ENCODE results near the gene GOLGB1. TPM values are rescaled to one million over a fixed set of nuclear protein-coding genes. Genes with fewer than 3 reads are reported as not detected.
A peak's percentile ranks its signal among the peaks of the same experiment; 100 is the strongest.

The GOLGB1 gene
- total RNA-seq, 1 experiment from 2014 or later: 31.3 TPM

DNA sequence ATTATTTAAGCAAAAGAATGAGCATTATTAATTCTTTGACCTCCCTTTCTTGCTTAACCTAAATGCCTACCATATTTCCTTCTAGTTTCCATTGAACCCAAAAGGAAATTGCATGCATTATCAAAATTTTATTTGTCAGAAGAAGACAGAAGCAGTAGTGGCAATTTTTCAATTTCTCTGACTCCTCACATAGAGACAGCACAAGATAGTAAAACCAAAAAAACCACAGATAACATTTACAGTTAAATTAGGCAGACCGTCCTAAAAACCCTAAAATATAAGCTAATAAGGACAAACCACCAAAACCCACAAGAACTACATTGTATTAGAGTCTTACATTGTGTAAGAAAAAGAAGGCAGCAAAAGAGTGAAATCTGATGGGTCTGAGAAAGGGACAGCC is 27.1 kb downstream of the GOLGB1 start:
- no TSS peak for BruUV-seq (replicated peaks)
- no peaks in the 10 kb centered on the region for H3K79me2 ChIP-seq (ENCODE audit: insufficient read depth, low read length)
- H3K27ac ChIP-seq (ENCODE audit: low read depth, low read length): no peak overlapping the region
- ChIA-PET RAD21 (ENCODE audit: low non-redundant PET in 1 of 2, low total read pairs in 2 of 2, uncharacterized antibody in 2 of 2, unreplicated experiment in 2 of 2) (no interaction called here), CTCF (no interaction called here), POLR2A (no interaction called here)
- no peak for DNase-seq (ENCODE audit: low read depth, low spot score)
- H3K36me3 ChIP-seq (ENCODE audit: control insufficient read depth in 1 of 2, insufficient read depth in 2 of 2, low read length in 2 of 2): peaks cover 14 to 31% of the 10 kb centered on the region in 2 experiments; a peak in 3 of 4 replicates
- 0 out of 2 replicates have a peak, but pooled peaks cover 4% of the 10 kb centered on the region for H4K20me1 ChIP-seq (ENCODE audit: insufficient read depth)
- no peaks in the 10 kb centered on the region for H3K9me2 ChIP-seq (ENCODE audit: insufficient read depth)
- no peaks in the 10 kb centered on the region for H3K4me1 ChIP-seq (ENCODE audit: control insufficient read depth in 1 of 2, insufficient read depth in 2 of 2, low read length in 2 of 2)
- H3K4me2 ChIP-seq (ENCODE audit: low read length): no peak overlapping the region
- H3K9ac ChIP-seq (ENCODE audit: low read length): no peak overlapping the region
- no peak for ATAC-seq
- no peaks in the 10 kb centered on the region for H3K27me3 ChIP-seq (ENCODE audit: insufficient read depth, low read length)
- H2AFZ ChIP-seq (ENCODE audit: low read depth, low read length, poor library complexity, severe bottlenecking): no peak overlapping the region
- TF ChIP-seq SP1 (IDR thresholded peaks at IDR 0.05; ENCODE audit: low read depth) (no peak), POLR2A (IDR thresholded peaks at IDR 0.05; ENCODE audit: borderline replicate concordance, extremely low read depth, insufficient read depth, insufficient read length) (no peak), FOSL1 (IDR thresholded peaks at IDR 0.05; ENCODE audit: low read depth) (no peak), EZH2 (IDR thresholded peaks at IDR 0.05) (no peak), EGR1 (IDR thresholded peaks at IDR 0.05; ENCODE audit: low read depth) (no peak), YY1 (IDR thresholded peaks at IDR 0.05; ENCODE audit: extremely low read depth, insufficient replicate concordance, low read depth, low read length) (no peak), CBX3 (IDR thresholded peaks at IDR 0.05; ENCODE audit: low read depth) (no peak), ZNF274 (IDR thresholded peaks at IDR 0.05; ENCODE audit: low read depth, low read length) (no peak), SRF (IDR thresholded peaks at IDR 0.05; ENCODE audit: low read depth) (no peak), JUND (IDR thresholded peaks at IDR 0.05) (no peak), SIN3A (IDR thresholded peaks at IDR 0.05; ENCODE audit: low read depth) (no peak), EZH2phosphoT487 (IDR thresholded peaks at IDR 0.05; ENCODE audit: borderline replicate concordance) (no peak)
- TF ChIP-seq, protein P1, sequence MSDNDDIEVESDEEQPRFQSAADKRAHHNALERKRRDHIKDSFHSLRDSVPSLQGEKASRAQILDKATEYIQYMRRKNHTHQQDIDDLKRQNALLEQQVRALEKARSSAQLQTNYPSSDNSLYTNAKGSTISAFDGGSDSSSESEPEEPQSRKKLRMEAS (IDR thresholded peaks at IDR 0.05): no peak
- no peaks in the 10 kb centered on the region for H3K9me3 ChIP-seq (ENCODE audit: control insufficient read depth in 1 of 2, insufficient read depth in 1 of 2, low read depth in 1 of 2, low read length in 2 of 2)
- intact Hi-C loops (cut with micrococcal nuclease): no loop called here
- H3K4me3 ChIP-seq (replicated peaks in 1 of 2; ENCODE audit: low read depth in 1 of 2, low read length in 2 of 2): no peak overlapping the region

DNA sequence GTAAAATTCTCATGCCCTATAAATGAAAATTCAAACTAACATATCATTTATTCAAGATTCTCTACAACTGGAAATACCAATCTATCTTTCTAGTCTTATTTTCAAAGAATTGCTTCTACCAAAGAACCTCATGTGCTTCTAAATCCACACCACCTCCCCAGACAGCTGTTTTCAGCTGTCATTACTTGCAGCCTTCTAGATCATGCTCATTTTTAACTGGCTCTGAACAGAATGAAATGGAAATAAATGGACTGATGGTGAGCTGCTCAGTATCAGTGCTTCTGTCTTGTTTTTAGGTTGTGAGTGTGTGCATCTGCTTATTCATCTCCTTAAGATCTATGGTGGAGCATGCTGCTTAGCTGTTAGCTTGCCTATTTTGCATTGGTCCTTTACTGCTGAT is 29.4 kb downstream of the GOLGB1 start:
- POLR2A ChIA-PET: no interaction called here
- Histone ChIP-seq H2AFZ (ENCODE audit: low read depth, low read length, poor library complexity, severe bottlenecking) (no peak overlapping the region), H3K36me3 (ENCODE audit: control insufficient read depth in 1 of 2, insufficient read depth in 2 of 2, low read length in 2 of 2) (peaks cover 18% of the 10 kb centered on the region in 2 experiments; a peak in 3 of 4 replicates), H3K4me1 (ENCODE audit: control insufficient read depth in 1 of 2, insufficient read depth in 2 of 2, low read length in 2 of 2) (no peaks in the 10 kb centered on the region), H3K4me3 (replicated peaks in 1 of 2; ENCODE audit: low read depth in 1 of 2, low read length in 2 of 2) (no peak overlapping the region), H3K9ac (ENCODE audit: low read length) (no peak overlapping the region), H3K9me2 (ENCODE audit: insufficient read depth) (no peaks in the 10 kb centered on the region), H4K20me1 (ENCODE audit: insufficient read depth) (0 out of 2 replicates have a peak, but pooled peaks cover 4% of the 10 kb centered on the region), H3K27ac (ENCODE audit: low read depth, low read length) (no peak overlapping the region), H3K27me3 (ENCODE audit: insufficient read depth, low read length) (no peaks in the 10 kb centered on the region), H3K4me2 (ENCODE audit: low read length) (no peak overlapping the region), H3K9me3 (ENCODE audit: control insufficient read depth in 1 of 2, insufficient read depth in 1 of 2, low read depth in 1 of 2, low read length in 2 of 2) (no peaks in the 10 kb centered on the region), H3K79me2 (ENCODE audit: insufficient read depth, low read length) (no peaks in the 10 kb centered on the region)
- RAD21 ChIA-PET (ENCODE audit: low non-redundant PET in 1 of 2, low total read pairs in 2 of 2, uncharacterized antibody in 2 of 2, unreplicated experiment in 2 of 2): no interaction called here
- DNase-seq (ENCODE audit: low read depth, low spot score): no peak
- TSS peak; percentile 19 for BruUV-seq (replicated peaks)
- no peak for TF ChIP-seq EZH2phosphoT487 (IDR thresholded peaks at IDR 0.05; ENCODE audit: borderline replicate concordance)
- no peak for TF ChIP-seq ZNF274 (IDR thresholded peaks at IDR 0.05; ENCODE audit: low read depth, low read length)
- TF ChIP-seq POLR2A (IDR thresholded peaks at IDR 0.05; ENCODE audit: borderline replicate concordance, extremely low read depth, insufficient read depth, insufficient read length): no peak
- TF ChIP-seq TCF7L2 (IDR thresholded peaks at IDR 0.05; ENCODE audit: borderline replicate concordance, extremely low read depth, insufficient read depth, insufficient read length): no peak
- no peak for TF ChIP-seq JUND (IDR thresholded peaks at IDR 0.05)
- TF ChIP-seq, protein P2, sequence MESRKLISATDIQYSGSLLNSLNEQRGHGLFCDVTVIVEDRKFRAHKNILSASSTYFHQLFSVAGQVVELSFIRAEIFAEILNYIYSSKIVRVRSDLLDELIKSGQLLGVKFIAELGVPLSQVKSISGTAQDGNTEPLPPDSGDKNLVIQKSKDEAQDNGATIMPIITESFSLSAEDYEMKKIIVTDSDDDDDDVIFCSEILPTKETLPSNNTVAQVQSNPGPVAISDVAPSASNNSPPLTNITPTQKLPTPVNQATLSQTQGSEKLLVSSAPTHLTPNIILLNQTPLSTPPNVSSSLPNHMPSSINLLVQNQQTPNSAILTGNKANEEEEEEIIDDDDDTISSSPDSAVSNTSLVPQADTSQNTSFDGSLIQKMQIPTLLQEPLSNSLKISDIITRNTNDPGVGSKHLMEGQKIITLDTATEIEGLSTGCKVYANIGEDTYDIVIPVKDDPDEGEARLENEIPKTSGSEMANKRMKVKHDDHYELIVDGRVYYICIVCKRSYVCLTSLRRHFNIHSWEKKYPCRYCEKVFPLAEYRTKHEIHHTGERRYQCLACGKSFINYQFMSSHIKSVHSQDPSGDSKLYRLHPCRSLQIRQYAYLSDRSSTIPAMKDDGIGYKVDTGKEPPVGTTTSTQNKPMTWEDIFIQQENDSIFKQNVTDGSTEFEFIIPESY (IDR thresholded peaks at IDR 0.05; ENCODE audit: extremely low read depth, insufficient replicate concordance, low read length): no peak
- no peak for TF ChIP-seq ELF1 (IDR thresholded peaks at IDR 0.05; ENCODE audit: borderline replicate concordance, low read depth)
- TF ChIP-seq EGR1 (IDR thresholded peaks at IDR 0.05; ENCODE audit: low read depth): no peak
- no peak for TF ChIP-seq POLR2AphosphoS5 (IDR thresholded peaks at IDR 0.05; ENCODE audit: low read depth, low read length)
- intact Hi-C loops (cut with micrococcal nuclease): no loop called here
- CTCF ChIA-PET: no interaction called here
- no peak for ATAC-seq
